ENCODE measurements around the gene SCML2. TPM values are rescaled to one million over a fixed set of nuclear protein-coding genes. Genes with fewer than 3 reads are reported as not detected.
"Not testable (repeated sequence)": the region's sequence is repeated elsewhere in the genome, so short reads cannot be mapped to it uniquely, and the experiment has no call there.

SCML2 gene
- polyA plus RNA-seq (2014; cell fraction: cytosol; rRNA removed): 30.8 and 38.8 TPM in 2 replicates
- polyA plus RNA-seq (2014; cell fraction: nucleus; rRNA removed): 15.0 and 21.2 TPM in 2 replicates

DNA sequence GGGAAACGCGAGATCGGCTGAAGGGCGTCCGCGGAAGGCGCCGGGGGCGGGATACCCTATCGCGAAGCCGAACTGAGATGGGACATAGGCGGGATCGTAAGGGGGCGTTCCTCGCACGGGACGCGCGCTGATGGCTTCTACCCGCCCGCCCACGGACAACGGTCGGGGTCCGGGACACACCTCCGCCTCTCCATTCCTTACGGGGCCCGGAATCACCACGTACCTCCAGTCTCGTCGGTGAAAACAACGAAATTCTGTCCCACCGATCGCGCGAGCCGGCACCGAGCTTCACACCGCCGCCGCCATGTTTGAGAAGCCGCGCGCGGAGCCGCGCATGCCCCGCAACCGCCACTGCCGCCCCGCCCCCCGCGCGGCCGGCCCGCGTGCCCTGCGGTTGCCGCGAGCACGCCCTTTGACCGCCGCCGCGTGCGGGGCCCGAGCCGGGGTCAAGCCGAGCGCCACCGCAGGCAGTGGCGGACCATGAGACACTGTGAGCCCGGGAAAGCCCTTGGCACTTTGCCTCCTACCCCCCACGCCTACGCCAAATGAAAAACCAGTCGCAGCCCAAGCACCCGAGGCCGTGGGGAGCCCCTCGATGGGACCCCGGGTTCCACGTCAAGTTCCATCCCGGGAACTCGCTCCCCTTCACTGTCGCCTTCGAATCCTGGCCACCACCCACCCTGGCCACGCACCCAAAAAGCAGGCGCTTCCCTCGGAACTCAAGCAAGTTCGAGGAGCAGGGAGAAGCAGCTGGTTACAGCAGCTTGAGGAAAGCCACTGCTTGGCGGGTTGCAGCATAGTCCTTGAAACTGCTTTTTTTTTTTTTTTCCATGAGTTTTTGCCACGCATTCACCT is at the start of gene SCML2:
TSS of gene SCML2 (minus strand) at position 320 of the 855 bp plus-strand sequence. CDS start 20,617 bp downstream, outside the sequence.
- DNase-seq (ENCODE audit: low spot score): peak; percentile 35

DNA sequence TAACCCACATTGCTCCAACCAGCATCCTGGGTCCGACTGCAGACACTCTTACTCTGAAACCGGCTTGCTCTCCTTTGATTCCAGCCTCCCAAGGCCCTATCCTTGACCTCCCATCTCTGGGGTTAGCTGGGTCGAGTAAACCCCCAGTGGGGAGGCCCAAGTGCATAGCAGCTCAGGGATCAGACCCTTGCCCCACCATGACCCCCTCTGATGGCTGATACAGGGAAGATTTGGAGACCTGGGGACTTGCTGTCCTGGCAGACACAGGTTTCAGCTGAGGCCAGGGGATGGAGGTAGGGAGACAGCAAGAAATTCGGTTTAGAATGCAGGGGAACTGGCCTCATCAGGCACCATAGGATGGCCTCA is 47.3 kb upstream of the SCML2 start:
- no peak for DNase-seq (ENCODE audit: low spot score)

DNA sequence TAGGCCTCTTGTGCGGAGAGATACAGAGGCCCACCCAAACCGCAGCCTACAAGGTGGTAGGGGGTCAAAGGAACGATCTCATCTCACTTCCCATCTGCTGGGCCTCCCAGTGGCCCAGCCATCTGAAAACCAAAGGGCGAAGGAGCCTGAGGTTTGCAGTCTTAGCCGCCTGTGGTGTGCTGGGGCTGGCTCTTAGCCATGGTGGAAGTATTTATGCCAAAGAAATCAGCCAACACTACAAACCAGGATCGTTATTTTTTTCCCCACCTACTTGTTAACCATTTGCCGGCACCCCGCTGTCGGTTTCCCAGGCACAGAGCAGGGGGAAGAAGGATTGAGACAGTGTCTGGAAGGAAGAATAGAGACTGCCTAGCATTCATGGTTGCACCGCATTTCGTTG is 40.0 kb upstream of the SCML2 start:
- no peak for DNase-seq (ENCODE audit: low spot score)

DNA sequence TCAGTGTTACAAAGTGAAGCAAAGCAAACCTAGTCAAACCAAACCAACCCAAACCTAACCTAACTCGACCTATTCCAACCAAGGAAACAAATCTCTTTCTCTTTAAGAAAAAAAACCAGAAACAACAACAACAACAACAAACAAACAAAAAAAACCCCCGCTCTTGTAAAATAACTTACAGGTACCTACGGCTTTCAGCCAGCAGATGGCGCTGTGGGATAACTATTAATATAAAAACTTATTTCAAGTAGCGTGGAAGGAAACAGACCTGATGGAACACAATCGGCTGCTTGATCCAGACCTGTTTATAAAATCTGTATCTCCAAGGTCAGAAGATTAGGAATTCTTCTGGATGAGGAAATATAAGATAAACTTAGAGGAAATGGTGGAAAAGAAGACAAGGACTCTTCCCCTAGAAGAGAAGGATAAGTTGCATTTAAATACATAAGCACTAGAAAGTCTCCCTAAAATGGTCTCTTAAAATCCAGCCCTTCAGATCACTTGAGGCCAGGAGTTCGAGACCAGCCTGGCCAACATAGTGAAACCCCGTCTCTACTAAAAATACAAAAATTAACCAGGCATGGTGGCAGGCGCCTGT is 36.6 kb upstream of the SCML2 start:
- peak; percentile 51 for DNase-seq (ENCODE audit: low spot score)

DNA sequence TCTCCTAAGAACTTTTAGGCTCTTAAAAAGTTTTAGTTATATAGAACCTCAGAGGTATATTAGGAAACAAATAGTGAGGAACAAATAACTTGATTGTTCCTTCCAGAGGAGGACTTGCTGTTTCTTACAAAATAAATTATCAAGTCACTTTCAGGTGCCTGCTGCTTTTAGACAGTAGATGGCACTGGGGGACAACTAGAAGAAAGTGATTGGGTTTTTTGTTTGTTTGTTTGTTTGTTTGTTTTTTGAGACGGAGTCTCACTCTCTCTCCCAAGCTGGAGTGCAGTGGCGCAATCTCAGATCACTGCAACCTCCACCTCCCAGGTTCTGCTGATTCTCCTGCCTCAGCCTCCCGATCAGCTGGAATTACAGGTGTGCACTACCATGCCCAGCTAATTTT is 35.5 kb upstream of the SCML2 start:
- DNase-seq (ENCODE audit: low spot score): no peak

DNA sequence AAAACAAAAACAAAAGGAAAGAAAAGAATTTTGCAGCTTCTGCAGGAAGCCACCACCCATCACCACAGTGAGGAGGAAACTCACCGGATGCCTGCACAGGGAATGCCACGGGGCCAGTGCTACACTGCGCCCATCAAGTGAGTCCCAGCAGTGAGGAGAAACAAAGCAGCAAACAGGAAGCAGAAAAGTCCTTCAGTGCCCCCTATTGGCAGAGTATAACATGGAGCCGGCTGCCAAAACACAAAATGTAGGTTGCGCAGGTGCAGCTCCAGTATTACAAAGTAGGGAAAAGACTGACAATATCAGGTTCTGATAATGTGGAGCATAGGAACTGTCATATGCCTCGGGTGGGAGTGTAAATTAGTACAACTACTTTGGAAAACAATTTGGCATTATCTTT is 23.3 kb upstream of the SCML2 start:
- DNase-seq (ENCODE audit: low spot score): peak; percentile 28

DNA sequence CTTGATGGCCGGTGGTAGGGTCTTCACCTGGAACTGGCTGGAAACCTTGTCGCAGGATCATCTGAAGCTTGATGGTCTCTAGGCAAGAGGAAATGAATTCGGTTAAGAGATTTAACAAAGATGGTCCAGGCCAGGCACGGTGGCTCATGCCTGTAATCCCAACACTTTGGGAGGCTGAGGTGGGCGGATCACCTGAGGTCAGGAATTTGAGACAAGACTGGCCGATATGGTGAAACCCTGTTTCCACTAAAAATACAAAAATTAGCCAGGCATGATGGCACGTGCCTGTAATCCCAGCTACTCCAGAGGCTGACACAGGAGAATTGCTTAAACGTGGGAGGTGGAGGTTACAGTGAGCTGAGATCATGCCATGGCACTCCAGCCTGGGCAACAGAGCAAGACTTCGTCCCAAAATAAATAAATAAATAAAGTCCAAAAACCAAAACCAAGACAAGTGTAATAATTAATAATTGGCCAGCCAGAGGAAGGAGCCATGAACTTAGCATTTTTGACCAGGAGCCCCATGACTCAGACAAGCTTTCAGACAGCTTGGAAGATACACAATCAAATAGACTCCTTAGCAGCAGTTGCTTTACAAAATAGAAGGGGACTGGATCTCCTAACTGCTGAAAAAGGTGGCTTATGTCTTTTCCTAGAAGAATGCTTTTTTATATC is 20.8 kb upstream of the SCML2 start:
- not testable (repeated sequence) for DNase-seq (ENCODE audit: low spot score)

DNA sequence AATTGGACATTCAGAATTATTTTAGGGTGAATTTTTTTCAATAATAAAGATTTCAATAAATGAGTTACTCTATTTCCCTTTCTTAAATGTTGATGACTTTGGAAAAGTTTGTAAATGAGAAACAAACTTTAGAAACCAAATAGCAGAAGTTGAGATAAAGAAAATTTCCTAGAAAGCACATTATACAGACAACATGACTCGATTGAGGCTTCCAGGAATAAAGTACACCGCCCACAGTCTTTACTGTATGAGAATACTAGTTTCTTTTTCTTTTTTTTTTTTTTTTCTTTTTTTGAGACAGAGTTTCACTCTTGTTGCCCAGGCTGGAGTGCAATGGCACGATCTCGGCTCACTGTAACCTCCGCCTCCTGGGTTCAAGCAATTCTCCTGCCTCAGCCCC is 14.6 kb upstream of the SCML2 start:
- DNase-seq (ENCODE audit: low spot score): not testable (repeated sequence)

DNA sequence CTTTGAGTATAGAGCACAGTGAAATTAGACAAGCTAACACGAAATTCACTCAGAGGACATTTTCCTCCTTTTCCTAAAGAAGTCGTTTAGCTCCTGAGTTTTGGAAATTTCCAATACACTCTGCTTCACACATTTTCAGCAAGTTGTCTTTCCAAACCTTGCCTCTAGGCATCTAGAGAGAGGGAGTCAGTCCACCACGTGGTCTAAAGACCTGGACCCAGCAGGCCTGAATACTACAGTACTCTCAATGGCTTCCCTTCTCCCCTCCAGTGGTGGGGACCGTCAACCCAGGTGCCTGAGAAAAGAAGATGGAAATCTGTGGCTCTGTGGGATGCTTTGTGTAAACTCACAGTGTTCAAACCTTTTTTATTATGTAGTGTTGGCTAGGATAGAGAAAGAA is 13.9 kb upstream of the SCML2 start:
- no peak for DNase-seq (ENCODE audit: low spot score)

DNA sequence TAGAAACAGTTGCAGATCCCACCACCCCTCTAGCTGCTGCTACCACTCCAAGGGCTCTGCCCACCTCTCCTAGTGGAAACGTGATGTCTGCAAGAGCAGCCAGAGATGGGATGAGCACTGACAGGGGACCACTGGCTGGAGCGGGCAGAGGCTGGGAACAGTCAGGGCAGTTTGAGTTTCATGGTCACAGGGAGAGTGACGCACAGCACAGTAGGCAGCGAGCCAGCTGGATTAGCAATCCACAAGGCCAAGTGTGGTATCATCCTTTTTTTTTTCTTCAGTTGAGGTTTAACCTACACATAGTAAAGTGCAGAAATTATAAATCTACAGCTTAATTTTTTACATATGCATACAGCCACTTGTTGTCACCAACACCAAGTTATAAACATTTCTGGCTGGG is 6.4 kb upstream of the SCML2 start:
- DNase-seq (ENCODE audit: low spot score): no peak

DNA sequence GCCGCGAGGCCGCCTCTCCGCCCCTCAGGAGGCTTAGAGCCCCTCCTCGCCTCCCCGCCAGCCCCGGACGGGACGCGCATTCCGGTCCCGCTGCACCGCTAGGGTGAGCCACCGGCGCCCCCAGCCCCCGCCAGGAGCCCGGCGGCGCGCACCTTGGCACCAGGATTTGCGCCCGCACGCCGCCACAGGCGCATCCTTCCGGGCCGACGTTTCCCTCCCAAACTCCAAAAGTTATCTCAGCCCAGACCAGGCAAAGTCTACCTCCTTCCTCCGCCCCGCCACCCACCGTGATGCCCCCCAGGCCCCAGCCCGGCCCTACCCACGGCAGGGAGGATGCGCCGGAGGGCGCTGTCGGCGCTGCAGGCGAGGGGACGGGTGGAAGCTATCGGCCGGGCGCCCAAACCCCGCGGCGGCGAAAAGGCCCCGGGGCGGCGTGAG is 538 bp downstream of the SCML2 start:
- DNase-seq (ENCODE audit: low spot score): peak; percentile 21

DNA sequence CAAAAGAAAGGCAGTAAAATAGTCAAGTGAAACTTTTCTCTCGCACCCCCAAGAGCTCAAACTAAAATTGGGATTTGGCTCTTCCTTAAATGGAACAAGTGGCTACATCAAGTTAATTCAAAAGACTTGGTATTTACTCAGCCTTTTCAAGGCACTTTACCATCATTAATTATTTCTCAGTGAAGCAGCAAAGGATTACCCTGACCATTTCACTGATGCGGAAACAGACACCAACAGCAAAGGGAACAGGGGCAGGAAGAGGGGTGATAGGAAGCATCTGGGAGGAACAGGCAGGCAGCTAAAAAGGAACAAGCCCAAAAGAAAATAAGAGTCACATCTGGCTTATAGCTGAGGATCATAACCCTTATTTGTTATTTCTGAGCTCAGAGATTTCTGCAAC is 2.7 kb downstream of the SCML2 start:
- no peak for DNase-seq (ENCODE audit: low spot score)

DNA sequence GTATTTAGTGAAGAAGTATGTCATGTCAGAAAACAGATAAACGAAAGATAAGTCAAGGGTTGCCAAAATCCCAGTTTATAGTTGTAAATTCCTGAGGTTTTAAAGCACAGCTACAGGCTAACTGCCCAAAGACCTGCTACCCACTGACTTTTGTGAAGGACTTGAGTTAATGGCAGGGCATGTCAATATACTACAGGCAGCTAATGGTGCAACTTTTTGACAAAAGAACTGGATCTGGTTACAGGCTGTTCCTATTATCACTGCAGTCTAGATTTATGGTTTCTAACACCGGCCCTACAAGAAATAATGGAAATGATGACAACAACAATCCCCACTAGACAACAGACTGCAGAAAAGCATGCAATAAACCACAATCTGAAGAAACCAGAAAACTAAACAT is 6.4 kb downstream of the SCML2 start:
- no peak for DNase-seq (ENCODE audit: low spot score)

DNA sequence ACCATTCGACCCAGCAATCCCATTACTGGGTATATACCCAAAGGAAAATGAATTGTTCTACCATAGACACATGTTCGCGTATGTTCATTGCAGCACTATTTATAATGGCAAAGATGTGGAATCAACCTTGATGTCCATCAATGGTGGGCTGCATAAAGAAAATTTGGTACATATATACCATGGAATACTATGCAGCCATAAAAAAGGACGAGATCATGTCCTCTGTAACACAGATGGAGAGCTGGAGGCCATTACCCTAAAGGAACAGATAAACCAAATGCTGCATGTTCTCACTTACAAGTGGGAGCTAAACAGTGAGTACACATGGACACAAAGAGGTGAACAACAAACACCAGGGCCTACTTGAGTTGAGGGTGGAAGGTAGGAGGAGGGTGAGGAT is 45.1 kb downstream of the SCML2 start:
- DNase-seq (ENCODE audit: low spot score): no peak

DNA sequence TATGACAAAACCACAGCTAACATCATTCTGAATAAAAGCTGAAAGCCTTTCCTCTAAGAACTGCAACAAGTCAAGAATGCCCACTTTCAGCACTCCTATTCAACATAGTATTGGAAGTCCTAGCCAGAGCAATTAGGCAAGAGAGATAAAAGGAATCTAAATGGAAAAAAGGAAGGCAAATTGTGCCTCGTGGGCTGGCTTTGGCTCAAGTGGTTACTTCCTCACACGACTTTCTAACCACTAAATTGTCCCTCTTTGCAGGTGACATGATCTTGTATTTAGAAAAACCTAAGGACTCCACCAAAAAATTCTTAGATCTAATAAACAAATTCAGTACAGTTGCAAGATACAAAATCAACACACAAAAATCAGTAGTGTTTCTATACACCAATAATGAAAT is 57.2 kb downstream of the SCML2 start:
- DNase-seq (ENCODE audit: low spot score): no peak

DNA sequence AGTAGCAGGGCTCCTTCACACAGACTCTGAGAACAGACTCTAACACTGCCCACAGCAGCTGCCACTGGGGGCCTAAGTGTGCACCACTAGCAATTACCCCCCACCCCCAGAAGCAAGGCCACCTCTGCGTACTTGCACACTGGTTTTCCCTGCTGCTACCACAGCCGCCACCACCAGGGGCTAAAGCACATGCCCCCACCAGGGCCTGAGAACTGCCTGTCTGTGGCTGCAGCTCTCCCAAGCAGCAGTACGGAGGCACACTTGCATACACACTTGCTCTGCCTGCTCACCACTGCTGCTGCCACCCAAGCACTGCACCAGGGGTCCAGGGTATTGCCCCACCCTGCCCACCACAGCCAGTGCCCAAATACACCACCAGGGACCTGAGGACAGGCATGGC is 59.6 kb downstream of the SCML2 start:
- no peak for DNase-seq (ENCODE audit: low spot score)

DNA sequence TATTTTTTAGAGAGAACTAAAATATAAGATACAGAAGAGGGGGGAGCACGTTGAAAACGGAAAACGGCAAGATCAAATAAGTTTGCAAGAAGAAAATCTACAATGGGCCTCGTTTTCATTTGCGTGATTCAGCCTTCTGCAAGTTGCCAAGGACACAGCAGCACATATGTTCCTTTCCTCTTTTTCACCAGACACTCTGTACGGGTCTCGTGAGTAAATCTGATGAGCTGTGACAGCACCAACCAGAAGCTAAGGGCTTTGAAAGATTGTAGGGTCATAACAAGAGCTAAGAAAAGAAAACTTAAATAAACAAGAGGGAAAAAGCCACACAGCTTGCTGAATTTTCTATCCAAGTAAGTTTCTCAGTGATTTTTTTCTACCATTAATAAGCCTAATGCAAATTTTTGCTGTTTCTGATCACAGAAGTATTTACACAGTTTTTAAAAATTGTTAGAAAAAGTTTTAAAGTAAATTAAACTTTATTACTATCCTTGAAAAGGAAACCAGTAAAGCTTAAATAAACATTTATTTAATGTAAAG is 63.4 kb downstream of the SCML2 start:
- no peak for DNase-seq (ENCODE audit: low spot score)

DNA sequence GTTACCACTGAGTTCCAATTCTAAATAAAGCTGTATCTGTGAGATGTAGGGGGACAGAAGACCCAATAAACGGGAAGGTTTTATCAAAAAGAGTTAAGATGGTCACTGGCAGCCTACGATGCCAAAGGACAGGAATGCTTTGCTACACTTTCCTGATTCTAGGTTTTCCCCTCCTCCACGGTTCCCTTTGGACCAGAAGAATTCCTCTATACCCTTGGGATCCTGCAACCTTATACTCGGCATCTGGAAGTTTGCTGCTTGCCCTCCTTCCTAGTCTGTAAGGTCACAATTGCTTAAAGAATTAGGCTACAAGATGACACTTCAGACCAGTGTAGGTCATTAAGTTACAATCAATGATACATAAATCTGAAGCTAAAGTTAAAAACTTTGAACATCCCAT is 64.3 kb downstream of the SCML2 start:
- no peak for DNase-seq (ENCODE audit: low spot score)

DNA sequence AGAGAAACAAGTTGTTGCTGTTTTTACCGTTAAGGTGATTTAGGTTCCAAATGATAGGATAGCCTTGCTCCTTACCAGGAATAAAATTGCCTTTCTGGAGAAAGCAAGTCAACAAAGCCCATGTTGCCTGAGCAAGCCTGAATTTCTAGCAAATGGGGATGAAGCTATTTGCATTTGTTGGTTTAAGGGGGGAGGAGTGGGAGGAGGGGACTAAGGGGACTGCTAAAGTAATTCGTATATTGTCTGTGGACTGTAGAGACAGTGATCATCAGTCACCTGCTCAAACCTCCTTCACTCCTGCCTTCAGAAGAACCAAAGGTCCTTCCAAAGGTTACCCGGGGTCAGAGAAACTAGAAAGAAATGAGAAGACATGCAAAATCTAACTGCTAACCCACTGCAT is 65.8 kb downstream of the SCML2 start:
- no peak for DNase-seq (ENCODE audit: low spot score)

DNA sequence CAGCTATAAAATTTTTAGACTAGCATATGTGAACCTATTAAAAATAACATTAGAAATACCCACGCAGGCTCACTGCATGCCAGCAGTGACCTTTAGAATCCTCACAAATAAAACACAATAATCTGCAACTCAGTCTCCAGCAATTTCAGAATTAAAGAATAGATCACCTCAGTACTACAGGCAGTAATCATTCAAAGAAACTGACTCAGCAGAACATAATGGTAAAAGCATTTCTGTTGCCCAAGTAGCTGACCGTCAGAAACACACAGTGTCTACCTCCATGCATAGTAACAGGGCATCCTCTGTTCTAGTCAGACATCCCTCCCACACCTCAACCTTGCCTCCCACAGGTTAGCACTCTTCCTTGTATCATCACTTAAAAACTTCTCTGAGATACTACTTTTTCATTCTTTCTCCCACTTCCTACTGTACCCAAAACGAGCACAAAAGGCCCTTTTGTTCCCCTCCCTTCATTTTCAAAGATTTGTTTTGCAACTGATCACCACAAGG is 68.1 kb downstream of the SCML2 start:
- DNase-seq (ENCODE audit: low spot score): no peak

DNA sequence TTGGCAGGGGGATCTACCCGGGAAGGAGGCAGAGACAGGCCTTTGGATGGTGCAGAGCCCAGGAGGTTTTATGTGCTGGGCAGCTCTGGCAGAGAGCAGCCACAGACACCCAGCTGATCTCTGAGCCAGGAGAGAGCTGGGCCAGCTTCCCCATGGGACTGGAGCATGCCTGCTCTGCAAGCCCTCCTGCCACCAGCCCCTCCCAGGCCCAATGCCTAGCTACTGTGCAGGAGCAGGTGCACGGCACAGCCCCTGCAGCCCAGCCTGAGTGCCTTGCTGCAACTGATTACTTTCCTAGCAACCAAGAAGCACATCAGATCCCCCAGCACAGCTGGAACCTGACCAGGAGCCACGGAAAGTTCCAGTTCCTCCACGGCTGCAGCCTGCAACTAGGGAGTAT is 76.0 kb downstream of the SCML2 start:
- DNase-seq (ENCODE audit: low spot score): peak; percentile 6

DNA sequence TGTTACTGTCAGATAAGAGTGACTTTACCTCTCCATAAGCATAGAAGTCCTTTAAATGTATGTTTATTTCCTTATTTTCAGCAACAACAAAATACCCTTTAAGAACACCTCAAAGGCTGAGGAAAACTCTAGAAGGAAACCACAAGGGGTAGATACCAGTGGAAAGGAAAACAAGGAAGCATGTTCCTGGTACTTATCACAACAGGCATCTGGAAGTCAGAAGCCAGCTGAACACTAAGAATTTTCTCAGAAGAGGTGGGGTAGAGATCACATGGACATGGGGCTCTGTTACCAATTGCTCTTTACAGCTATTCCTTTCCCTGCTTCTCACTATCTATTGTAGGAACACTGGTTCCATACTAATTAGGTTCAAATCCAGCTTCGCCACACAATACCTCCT is 82.3 kb downstream of the SCML2 start:
- DNase-seq (ENCODE audit: low spot score): no peak

Measured in SK-N-DZ (cell line).